MM.1S (cell line): ENCODE measurements around the gene IRGQ.

Experiments
- DNase-seq: peaks from one replicate; pipeline ENCODE4 v3.0.0-alpha.2; 2015
- H2AFZ ChIP-seq: fragments of 300-600 bp; sonication (generic); 2 replicates; pipeline ENCODE4 v1.6.0; 2016; ENCODE audit warnings: antibody characterized with exemption, low read length
- H3F3A ChIP-seq: fragments of 300-600 bp; sonication (generic); 2 replicates; pipeline ENCODE4 v1.6.1; 2016; ENCODE audit warnings: mild to moderate bottlenecking, antibody characterized with exemption, low read length, moderate library complexity, mixed read lengths; ENCODE audit not compliant: insufficient read depth
- H3K27ac ChIP-seq: fragments of 300-600 bp; sonication (generic); 2 replicates; pipeline ENCODE4 v1.5.1; 2016; ENCODE audit warnings: mild to moderate bottlenecking, low read length
- H3K27me3 ChIP-seq: fragments of 300-600 bp; sonication (generic); replicated peaks from 2 replicates; pipeline ENCODE4 v1.6.0; 2016; ENCODE audit warnings: low read length; ENCODE audit not compliant: insufficient read depth
- H3K36me3 ChIP-seq: fragments of 300-600 bp; sonication (generic); replicated peaks from 2 replicates; pipeline ENCODE4 v1.6.1; 2016; ENCODE audit warnings: mild to moderate bottlenecking, low read length, mixed read lengths; ENCODE audit not compliant: insufficient read depth
- H3K4me1 ChIP-seq: fragments of 300-600 bp; sonication (generic); 2 replicates; pipeline ENCODE4 v1.6.1; 2016; ENCODE audit warnings: low read length, mixed read lengths
- H3K4me2 ChIP-seq: fragments of 300-600 bp; sonication (generic); 2 replicates; pipeline ENCODE4 v1.6.0; 2016; ENCODE audit warnings: low read depth, low read length
- H3K4me3 ChIP-seq: fragments of 300-600 bp; sonication (generic); 2 replicates; pipeline ENCODE4 v1.5.1; 2016; ENCODE audit warnings: low read length, mixed read lengths
- H3K79me2 ChIP-seq: fragments of 300-600 bp; sonication (generic); 2 replicates; pipeline ENCODE4 v1.6.1; 2016; ENCODE audit warnings: mixed run types, low read length, mixed read lengths
- H3K9ac ChIP-seq: fragments of 300-600 bp; sonication (generic); 2 replicates; pipeline ENCODE4 v1.6.1; 2016; ENCODE audit warnings: low read length, mixed read lengths
- H3K9me2 ChIP-seq: fragments of 300-600 bp; sonication (generic); replicated peaks from 2 replicates; pipeline ENCODE4 v1.6.1; 2016; ENCODE audit warnings: mild to moderate bottlenecking, low read length, mixed read lengths; ENCODE audit not compliant: insufficient read depth
- H3K9me3 ChIP-seq: fragments of 300-600 bp; sonication (generic); replicated peaks from 2 replicates; pipeline ENCODE4 v1.6.1; 2016; ENCODE audit warnings: mild to moderate bottlenecking, low read length, mixed read lengths; ENCODE audit not compliant: insufficient read depth
- H4K20me1 ChIP-seq: fragments of 300-600 bp; sonication (generic); 2 replicates; pipeline ENCODE4 v1.6.1; 2016; ENCODE audit warnings: mild to moderate bottlenecking, low read length, moderate library complexity, mixed read lengths; ENCODE audit not compliant: insufficient read depth
- EZH2 ChIP-seq: fragments of 300-600 bp; sonication (generic); optimal IDR thresholded peaks from 2 replicates; pipeline ENCODE3; 2017; ENCODE audit warnings: low read depth, mild to moderate bottlenecking, antibody characterized with exemption, low read length, mixed read lengths
- EZH2phosphoT487 ChIP-seq: fragments of 300-600 bp; sonication (generic); IDR thresholded peaks from 2 replicates; pipeline ENCODE4 v1.6.1; 2018; ENCODE audit warnings: antibody characterized with exemption, low read length
- TF ChIP-seq, protein P1 (sequence below): fragments of 300-600 bp; sonication (generic); IDR thresholded peaks from 2 replicates; pipeline ENCODE4 v1.5.1; 2016; ENCODE audit warnings: antibody characterized with exemption, low read length, mixed read lengths

IRGQ gene

GRCh38 chr19:43572171-43572588 lies 23.8 kb downstream of the IRGQ start:
- TF ChIP-seq EZH2phosphoT487 (no peak), EZH2 (no peak)
- TF ChIP-seq, protein P1, sequence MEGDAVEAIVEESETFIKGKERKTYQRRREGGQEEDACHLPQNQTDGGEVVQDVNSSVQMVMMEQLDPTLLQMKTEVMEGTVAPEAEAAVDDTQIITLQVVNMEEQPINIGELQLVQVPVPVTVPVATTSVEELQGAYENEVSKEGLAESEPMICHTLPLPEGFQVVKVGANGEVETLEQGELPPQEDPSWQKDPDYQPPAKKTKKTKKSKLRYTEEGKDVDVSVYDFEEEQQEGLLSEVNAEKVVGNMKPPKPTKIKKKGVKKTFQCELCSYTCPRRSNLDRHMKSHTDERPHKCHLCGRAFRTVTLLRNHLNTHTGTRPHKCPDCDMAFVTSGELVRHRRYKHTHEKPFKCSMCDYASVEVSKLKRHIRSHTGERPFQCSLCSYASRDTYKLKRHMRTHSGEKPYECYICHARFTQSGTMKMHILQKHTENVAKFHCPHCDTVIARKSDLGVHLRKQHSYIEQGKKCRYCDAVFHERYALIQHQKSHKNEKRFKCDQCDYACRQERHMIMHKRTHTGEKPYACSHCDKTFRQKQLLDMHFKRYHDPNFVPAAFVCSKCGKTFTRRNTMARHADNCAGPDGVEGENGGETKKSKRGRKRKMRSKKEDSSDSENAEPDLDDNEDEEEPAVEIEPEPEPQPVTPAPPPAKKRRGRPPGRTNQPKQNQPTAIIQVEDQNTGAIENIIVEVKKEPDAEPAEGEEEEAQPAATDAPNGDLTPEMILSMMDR = no peak
- Histone ChIP-seq H3K4me1 (peaks cover 4% of the 10 kb centered on the region; the same call in 1 of the 2 replicates), H3K36me3 (no peaks in the 10 kb centered on the region), H2AFZ (no peak overlapping the region), H3K27ac (no peak overlapping the region), H4K20me1 (no peaks in the 10 kb centered on the region), H3K79me2 (peaks cover 19% of the 10 kb centered on the region), H3K9me3 (no peaks in the 10 kb centered on the region), H3F3A (no peaks in the 10 kb centered on the region), H3K27me3 (0 out of 2 replicates have a peak, but pooled peaks cover 9% of the 10 kb centered on the region), H3K9me2 (no peaks in the 10 kb centered on the region), H3K9ac (no peak overlapping the region), H3K4me2 (no peak overlapping the region), H3K4me3 (no peak overlapping the region)
- DNase-seq = no peak

DNA sequence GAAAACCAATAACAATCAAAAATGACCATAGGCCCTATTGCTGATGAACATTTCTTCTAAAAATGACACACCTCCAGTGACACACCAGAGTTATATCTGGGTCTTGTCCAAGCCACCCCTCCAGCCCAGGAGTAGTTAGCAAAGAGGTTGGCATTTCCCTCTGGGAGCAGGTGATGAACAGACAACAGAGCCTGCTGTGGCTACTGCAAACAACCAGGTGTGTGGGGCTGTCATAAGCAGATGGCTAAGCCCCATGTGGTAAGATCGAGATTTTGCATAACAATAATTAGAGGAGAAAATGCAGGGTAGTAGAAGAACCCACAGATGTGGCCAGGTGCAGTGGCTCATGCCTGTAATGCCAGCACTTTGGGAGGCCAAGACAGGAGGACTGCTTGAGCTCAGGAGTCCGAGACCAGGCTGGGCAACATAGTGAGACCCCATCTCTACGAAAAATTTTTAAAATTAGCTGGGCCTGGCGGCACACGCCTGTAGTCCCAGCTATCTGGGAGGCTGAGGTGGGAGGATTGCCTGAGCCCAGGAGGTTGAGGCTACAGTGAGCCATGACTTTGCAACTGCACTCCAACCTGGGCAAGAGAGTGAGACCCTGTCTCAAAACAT lies 25.7 kb downstream of the IRGQ start:
- no peak overlapping the region for H3K9ac ChIP-seq
- DNase-seq = no peak
- no peaks in the 10 kb centered on the region for H4K20me1 ChIP-seq
- no peak overlapping the region for H3K4me2 ChIP-seq
- TF ChIP-seq EZH2 (no peak), EZH2phosphoT487 (no peak)
- TF ChIP-seq, protein P1 = no peak
- H3K27ac ChIP-seq = no peak overlapping the region
- H3K4me1 ChIP-seq = no peaks in the 10 kb centered on the region
- H3K27me3 ChIP-seq = no peaks in the 10 kb centered on the region
- H3F3A ChIP-seq = no peaks in the 10 kb centered on the region
- H2AFZ ChIP-seq = no peak overlapping the region
- H3K4me3 ChIP-seq = no peak overlapping the region
- H3K36me3 ChIP-seq = no peaks in the 10 kb centered on the region
- no peaks in the 10 kb centered on the region for H3K9me3 ChIP-seq
- H3K79me2 ChIP-seq = peaks cover 18% of the 10 kb centered on the region
- no peaks in the 10 kb centered on the region for H3K9me2 ChIP-seq

DNA sequence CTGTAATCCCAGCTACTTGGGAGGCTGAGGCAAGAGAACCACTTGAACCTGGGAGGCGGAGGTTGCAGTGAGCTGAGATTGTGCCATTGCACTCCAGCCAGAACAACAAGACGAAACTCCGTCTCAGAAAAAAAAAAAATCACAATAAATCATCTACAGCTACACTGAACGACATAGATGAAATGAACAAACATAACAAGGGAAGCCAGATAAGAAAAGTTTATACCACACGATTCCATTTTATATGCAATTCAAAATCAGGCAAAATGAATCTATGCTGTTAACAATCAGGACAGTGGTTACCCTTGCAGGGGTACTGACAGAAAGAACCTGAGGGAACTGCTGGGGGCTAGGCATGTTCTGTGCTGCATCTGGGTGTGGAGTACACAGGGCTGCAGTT lies 26.3 kb downstream of the IRGQ start:
- Histone ChIP-seq H2AFZ (no peak overlapping the region), H3K27ac (no peak overlapping the region), H3K27me3 (no peaks in the 10 kb centered on the region), H3K4me1 (no peaks in the 10 kb centered on the region), H3K4me3 (no peak overlapping the region), H4K20me1 (no peaks in the 10 kb centered on the region), H3K36me3 (no peaks in the 10 kb centered on the region), H3K4me2 (no peak overlapping the region), H3F3A (no peaks in the 10 kb centered on the region), H3K9me2 (no peaks in the 10 kb centered on the region), H3K79me2 (peaks cover 12% of the 10 kb centered on the region), H3K9ac (no peak overlapping the region), H3K9me3 (no peaks in the 10 kb centered on the region)
- no peak for DNase-seq
- no peak for TF ChIP-seq EZH2
- TF ChIP-seq, protein P1 = no peak
- no peak for TF ChIP-seq EZH2phosphoT487
